HG03139 (cell line): ENCODE measurements around the gene STOX2.
"Not testable (repeated sequence)": the region's sequence is repeated elsewhere in the genome, so short reads cannot be mapped to it uniquely, and the experiment has no call there.

ENCODE experiments used
- ATAC-seq: cut with Tn5 transposase; IDR thresholded peaks from one replicate; pipeline ENCODE4 v1.9.1; 2021; ENCODE audit not compliant: unreplicated experiment

STOX2 gene

GRCh38 chr4:184019076-184019475 is 114.0 kb downstream of the STOX2 start:
- ATAC-seq = no peak

DNA sequence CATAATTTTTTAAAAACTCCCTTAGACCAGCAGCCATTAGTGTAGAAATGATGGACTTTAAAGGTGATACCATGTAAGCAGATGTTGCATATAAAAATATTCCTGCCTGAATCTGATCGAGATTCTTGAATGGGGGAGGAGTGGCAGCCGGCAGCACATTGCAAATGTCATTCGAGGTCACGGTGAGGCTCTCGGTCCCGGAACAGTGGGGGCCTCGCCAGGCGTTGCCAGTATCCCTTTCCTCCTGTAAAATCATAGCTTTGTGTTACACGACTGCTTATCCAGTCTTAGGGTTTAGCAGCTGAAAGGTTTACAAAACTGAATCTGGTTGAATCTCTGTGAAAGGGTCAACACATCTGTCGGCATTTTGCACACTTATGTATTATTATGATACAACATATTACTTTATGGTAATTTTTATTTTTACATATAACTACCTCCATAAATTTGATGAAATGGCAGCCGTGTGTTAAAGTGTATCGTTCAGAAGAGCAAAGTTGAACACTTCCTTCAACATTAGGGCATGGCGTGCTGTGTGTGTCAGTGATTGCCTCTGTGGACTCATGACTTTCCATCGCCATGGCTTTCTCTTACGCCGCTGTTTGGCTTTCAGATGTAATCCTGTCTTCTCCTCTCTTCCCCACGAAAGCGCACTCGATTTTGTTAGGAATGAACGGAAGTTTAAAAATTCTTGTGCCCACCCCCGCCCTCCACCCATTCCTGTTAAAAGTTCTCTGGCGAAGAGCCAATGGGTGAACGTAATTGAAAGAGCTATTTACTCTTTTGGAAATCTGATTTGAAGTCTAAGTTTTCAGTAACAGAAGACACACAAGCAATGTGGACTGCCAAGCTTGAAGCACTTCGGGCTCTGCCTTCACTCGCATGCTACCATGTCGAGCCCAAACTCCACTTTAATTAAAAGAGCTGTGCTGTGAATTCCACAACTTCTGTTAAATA is 114.8 kb downstream of the STOX2 start:
- no peak for ATAC-seq

DNA sequence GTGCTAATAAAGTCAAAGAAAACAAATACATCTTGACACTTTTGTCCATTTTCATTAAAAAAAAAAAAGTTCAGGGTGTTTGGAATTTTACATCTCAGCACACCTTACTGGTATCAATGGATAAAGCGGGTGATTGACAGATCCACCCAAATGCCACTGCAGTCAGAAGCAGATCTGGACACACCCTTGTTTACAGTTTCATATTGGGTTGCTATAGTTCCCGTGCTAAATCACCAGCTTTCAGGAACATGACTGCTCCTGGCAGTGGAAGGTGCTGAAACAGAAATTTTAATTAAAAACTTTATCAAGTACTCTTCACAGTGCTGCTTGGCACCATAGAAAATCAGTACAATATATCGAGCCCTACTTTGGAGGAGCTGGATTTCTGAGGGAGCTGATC is 116.3 kb downstream of the STOX2 start:
- ATAC-seq = no peak

- ATAC-seq = no peak
Measured at GRCh38 chr4:184022679-184023383, 117.7 kb downstream of the STOX2 start.

DNA sequence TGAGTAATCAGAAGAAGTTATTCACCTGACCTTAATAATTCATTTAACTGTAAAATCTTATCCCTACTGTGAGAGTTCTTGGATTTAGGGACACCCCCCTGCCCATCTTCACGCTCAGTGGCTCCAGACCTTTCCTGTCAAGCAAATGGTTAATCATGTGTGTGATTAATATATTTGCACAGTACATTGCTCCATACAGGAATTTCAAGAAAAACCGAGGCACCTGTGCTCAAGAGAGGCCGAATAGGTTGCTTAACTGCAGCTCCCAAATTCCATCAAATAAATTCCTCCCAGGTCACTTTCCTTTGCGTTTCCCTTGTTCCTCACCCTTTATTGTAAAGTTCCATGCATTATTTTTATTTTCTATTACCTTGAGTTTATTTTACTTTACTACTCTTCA is 119.5 kb downstream of the STOX2 start:
- no peak for ATAC-seq

DNA sequence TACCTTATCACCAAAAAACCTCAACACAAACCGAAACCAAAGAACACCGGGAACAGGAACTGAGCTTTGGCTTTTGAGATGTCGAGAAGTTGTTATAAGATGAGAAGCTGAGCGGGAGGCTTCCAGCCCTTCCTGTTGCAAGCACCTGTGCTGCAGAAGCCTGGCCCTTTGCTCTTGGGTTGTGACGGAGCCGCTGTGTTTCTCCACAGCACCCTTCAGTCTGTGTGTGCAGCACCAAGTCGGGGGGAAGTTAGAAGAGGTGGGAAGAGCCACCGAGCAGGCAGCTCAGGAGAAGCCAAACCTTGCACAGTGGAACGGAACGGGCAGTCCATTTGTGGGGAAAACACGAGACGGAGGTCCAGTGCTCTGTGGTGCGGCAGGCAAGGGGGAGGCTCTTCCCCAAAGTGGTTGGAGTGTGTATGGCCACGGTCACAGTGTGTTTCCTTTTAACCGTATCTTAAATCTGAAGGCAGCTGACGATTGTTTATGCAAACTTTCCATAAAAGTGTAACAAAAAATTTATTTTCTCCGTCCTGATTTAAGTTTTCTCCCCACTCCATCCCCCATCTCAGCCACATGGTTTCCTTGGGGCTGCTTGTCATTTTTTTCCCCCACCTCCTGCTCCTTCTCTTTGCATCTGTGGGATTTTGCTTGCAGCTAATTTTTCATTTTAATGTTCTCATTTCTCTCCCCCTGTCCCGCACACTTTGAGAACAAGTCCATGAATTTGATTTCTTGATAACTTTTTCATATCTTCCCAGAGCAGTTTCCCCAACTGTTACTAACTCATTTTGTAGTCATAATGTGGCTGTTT is 123.7 kb downstream of the STOX2 start:
- no peak for ATAC-seq

GRCh38 chr4:184030036-184030435 is 124.9 kb downstream of the STOX2 start:
- ATAC-seq = no peak

GRCh38 chr4:184030764-184031163 is 125.7 kb downstream of the STOX2 start:
- ATAC-seq = no peak

DNA sequence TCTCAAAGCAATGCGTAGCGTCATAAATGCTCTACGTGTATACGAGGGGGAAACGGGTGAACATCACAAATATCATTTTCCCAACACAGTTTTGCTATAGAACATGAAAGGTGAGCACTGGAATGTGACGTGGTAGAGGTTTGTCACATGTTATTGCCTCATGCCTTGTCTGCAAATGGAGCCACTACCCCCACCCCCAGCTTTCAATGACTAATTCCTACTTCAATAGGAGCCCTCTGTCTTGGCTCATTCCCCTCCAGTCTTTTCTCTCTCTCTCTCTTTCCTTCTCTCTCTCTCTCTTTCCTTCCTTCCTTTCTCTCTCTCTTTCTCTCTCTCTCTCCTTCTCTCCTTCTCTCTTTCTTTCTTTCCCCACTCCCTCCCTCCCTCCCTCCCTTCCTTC is 127.0 kb downstream of the STOX2 start:
- no peak for ATAC-seq

GRCh38 chr4:184039963-184040383 is 134.9 kb downstream of the STOX2 start:
- no peak for ATAC-seq

GRCh38 chr4:184041156-184041555 is 136.0 kb downstream of the STOX2 start:
- no peak for ATAC-seq

- no peak for ATAC-seq
Measured at GRCh38 chr4:184046148-184046547, 141.0 kb downstream of the STOX2 start.

DNA sequence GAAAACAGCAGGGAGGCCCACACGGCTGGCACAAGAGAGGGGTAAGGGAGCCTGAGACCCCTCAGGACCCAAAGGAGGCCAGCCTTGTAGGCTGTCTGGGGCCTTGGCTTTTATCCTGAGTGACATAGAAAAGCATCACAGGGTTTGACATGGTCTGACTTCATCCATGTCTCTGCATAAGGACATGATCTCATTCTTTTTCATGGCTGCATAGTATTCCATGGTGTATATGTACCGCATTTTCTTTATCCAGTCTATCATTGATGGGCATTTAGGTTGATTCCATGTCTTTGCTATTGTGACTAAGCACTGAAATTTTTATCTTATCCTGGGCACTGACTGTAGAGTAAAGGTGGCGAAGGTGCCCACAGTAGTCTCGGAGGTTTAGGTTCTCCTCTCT is 146.2 kb downstream of the STOX2 start:
- not testable (repeated sequence) for ATAC-seq

- ATAC-seq = no peak
Measured at GRCh38 chr4:184052616-184053015, 147.5 kb downstream of the STOX2 start.

DNA sequence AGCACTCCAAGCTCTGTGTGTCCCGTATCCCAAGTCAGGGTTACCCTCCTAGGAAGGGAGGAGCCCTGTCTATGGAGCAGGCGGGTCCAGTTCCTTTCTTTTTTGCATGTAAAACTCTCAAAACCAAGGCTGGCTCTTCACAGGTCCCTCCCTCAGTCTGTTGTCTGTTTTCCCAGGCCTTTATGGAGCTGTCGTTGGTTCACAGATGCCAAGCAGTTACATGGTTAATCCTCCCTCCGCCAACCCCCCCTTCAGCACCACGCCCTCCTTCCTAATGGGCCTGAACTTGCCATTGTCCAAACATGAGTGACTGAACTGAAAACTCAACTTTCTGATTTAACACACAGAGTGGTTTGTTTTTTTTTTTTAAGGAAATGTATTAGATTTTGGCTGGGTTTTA is 148.3 kb downstream of the STOX2 start:
- ATAC-seq = no peak

DNA sequence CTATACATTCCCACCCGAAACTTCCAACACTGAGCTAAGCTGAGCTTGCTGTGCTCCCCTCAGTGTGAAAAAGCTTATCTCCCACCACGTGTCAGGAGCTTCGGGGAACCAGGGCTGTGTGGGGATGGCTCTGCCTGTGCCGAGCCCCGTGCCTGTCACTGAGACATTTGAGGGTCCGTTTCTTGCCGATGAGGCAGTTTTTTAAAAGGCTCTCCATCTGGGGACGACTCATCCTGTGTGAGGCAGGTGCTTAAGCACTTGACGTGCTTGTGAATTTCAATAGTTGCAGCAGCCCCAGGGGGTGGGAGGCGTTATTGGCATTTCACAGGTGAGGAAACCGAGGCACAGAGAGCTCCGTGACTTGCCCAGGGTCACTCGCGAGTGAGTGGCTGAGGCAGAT is 151.8 kb downstream of the STOX2 start:
- ATAC-seq = no peak

- no peak for ATAC-seq
Measured at GRCh38 chr4:184058026-184058425, 152.9 kb downstream of the STOX2 start.

- no peak for ATAC-seq
Measured at GRCh38 chr4:184059099-184059498, 154.0 kb downstream of the STOX2 start.

GRCh38 chr4:184061582-184061981 is 156.5 kb downstream of the STOX2 start:
- no peak for ATAC-seq

GRCh38 chr4:184062769-184063168 is 157.7 kb downstream of the STOX2 start:
- no peak for ATAC-seq

GRCh38 chr4:184064877-184065276 is 159.8 kb downstream of the STOX2 start:
- no peak for ATAC-seq
